Measurements from ENCODE around the gene NWD2.

DNA sequence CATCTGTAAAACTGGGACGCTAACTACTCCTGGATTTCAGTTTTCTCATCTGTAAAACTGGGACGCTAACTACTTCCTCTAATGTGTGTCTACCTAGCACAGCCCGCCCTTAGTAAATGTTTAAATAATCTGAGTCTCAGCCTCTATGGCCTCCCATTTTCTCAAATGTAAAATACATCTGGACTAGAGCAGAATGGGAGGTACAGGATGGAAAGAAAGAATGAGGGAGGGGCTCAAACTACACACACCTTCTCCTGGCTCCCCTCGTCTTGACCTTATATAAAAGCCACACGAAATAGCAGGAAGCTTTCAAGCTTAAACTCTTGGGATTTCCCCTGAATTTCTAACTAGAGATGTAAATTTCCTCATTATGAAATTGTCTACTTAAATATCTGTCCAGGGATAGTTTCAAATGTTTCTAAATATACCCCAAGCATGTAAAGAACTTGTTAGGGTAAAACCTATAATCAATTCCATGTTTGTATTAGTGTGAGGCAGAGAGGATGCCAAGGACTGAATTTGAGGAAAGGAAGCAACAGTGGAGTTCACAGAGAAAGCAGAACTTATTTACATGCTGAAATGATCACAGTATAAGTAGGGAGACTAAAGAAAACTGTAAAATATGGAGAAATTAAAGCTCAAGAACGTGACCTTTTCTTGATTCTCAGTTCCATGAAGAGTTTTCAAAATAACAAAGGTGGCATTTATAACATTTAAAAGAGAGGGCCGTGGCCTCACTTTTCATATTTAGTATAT lies 220.0 kb downstream of the NWD2 start:
- TF ChIP-seq, protein P1, sequence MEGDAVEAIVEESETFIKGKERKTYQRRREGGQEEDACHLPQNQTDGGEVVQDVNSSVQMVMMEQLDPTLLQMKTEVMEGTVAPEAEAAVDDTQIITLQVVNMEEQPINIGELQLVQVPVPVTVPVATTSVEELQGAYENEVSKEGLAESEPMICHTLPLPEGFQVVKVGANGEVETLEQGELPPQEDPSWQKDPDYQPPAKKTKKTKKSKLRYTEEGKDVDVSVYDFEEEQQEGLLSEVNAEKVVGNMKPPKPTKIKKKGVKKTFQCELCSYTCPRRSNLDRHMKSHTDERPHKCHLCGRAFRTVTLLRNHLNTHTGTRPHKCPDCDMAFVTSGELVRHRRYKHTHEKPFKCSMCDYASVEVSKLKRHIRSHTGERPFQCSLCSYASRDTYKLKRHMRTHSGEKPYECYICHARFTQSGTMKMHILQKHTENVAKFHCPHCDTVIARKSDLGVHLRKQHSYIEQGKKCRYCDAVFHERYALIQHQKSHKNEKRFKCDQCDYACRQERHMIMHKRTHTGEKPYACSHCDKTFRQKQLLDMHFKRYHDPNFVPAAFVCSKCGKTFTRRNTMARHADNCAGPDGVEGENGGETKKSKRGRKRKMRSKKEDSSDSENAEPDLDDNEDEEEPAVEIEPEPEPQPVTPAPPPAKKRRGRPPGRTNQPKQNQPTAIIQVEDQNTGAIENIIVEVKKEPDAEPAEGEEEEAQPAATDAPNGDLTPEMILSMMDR (conservative IDR thresholded peaks at IDR 0.05; ENCODE audit: low read depth, low read length) = no peak
- TF ChIP-seq EZH2 (IDR thresholded peaks at IDR 0.05; ENCODE audit: low read length, unreplicated experiment) = no peak
- TF ChIP-seq EZH2phosphoT487 (IDR thresholded peaks at IDR 0.05; ENCODE audit: borderline replicate concordance, low read length) = no peak
